ENCODE measurements around the gene ZNG1B.
"Not testable (repeated sequence)": the region's sequence is repeated elsewhere in the genome, so short reads cannot be mapped to it uniquely, and the experiment has no call there.

ZNG1B gene

GRCh38 chr2:113437508-113438465 lies at the start of gene ZNG1B:
TSS of gene ZNG1B (plus strand) at chr2:113437691. CDS start at chr2:113437869, 178 bp downstream.
- H3K4me3 ChIP-seq (ENCODE audit: low read depth in 1 of 2, low read length in 1 of 2) = peak within 1 kb of the TSS; percentile 59 to 61
- peak within 1 kb of the TSS; percentile 70 for H3K27ac ChIP-seq
- H3K36me3 ChIP-seq, H3K27me3 ChIP-seq, H3K9me3 ChIP-seq: not testable (repeated sequence)
- TF ChIP-seq CTCF (IDR thresholded peaks at IDR 0.05) = peak; percentile 17
- H3K4me1 ChIP-seq (ENCODE audit: control insufficient read depth in 1 of 2, insufficient read depth in 1 of 2, low read depth in 1 of 2, low read length in 1 of 2) = peaks cover 17 to 22% of the 10 kb centered on the region in 2 experiments

- Histone ChIP-seq H3K27ac (peak overlapping the region; percentile 52), H3K4me1 (ENCODE audit: control insufficient read depth in 1 of 2, insufficient read depth in 1 of 2, low read depth in 1 of 2, low read length in 1 of 2) (peaks cover 8 to 13% of the 10 kb centered on the region in 2 experiments), H3K4me3 (ENCODE audit: low read depth in 1 of 2, low read length in 1 of 2) (peak overlapping the region; percentile 42), H3K27me3 (no peaks in the 10 kb centered on the region), H3K9me3 (no peaks in the 10 kb centered on the region), H3K36me3 (no peaks in the 10 kb centered on the region)
- peak; percentile 97 for TF ChIP-seq CTCF (IDR thresholded peaks at IDR 0.05)
These were observed 47.2 kb upstream of the ZNG1B start for GRCh38 chr2:113390124-113390849.

GRCh38 chr2:113391073-113391472 lies 46.4 kb upstream of the ZNG1B start:
- H3K4me3 ChIP-seq (ENCODE audit: low read depth in 1 of 2, low read length in 1 of 2) = no peak overlapping the region
- H3K27ac ChIP-seq = no peak overlapping the region
- H3K27me3 ChIP-seq = no peaks in the 10 kb centered on the region
- peaks cover 8 to 13% of the 10 kb centered on the region in 2 experiments for H3K4me1 ChIP-seq (ENCODE audit: control insufficient read depth in 1 of 2, insufficient read depth in 1 of 2, low read depth in 1 of 2, low read length in 1 of 2)
- H3K36me3 ChIP-seq = no peaks in the 10 kb centered on the region
- H3K9me3 ChIP-seq = no peaks in the 10 kb centered on the region
- no peak for TF ChIP-seq CTCF (IDR thresholded peaks at IDR 0.05)

GRCh38 chr2:113406114-113406513 lies 31.4 kb upstream of the ZNG1B start:
- TF ChIP-seq CTCF (IDR thresholded peaks at IDR 0.05) = no peak
- no peaks in the 10 kb centered on the region for H3K4me1 ChIP-seq (ENCODE audit: control insufficient read depth in 1 of 2, insufficient read depth in 1 of 2, low read depth in 1 of 2, low read length in 1 of 2)
- peaks cover 3% of the 10 kb centered on the region for H3K27me3 ChIP-seq
- no peaks in the 10 kb centered on the region for H3K9me3 ChIP-seq
- H3K36me3 ChIP-seq = no peaks in the 10 kb centered on the region
- no peak overlapping the region for H3K27ac ChIP-seq
- no peak overlapping the region for H3K4me3 ChIP-seq (ENCODE audit: low read depth in 1 of 2, low read length in 1 of 2)

GRCh38 chr2:113407446-113408099 lies 29.9 kb upstream of the ZNG1B start:
- Histone ChIP-seq H3K27ac (no peak overlapping the region), H3K4me1 (ENCODE audit: control insufficient read depth in 1 of 2, insufficient read depth in 1 of 2, low read depth in 1 of 2, low read length in 1 of 2) (no peaks in the 10 kb centered on the region), H3K9me3 (no peaks in the 10 kb centered on the region), H3K27me3 (peaks cover 3% of the 10 kb centered on the region), H3K4me3 (ENCODE audit: low read depth in 1 of 2, low read length in 1 of 2) (no peak overlapping the region), H3K36me3 (no peaks in the 10 kb centered on the region)
- TF ChIP-seq CTCF (IDR thresholded peaks at IDR 0.05) = no peak

- not testable (repeated sequence) for H3K27ac ChIP-seq; H3K36me3 ChIP-seq; H3K9me3 ChIP-seq; H3K4me1 ChIP-seq (ENCODE audit: control insufficient read depth in 1 of 2, insufficient read depth in 1 of 2, low read depth in 1 of 2, low read length in 1 of 2); H3K4me3 ChIP-seq (ENCODE audit: low read depth in 1 of 2, low read length in 1 of 2); H3K27me3 ChIP-seq
These were observed 25.7 kb upstream of the ZNG1B start for GRCh38 chr2:113411725-113412352.

GRCh38 chr2:113412774-113413173 lies 24.7 kb upstream of the ZNG1B start:
- H3K27me3 ChIP-seq = not testable (repeated sequence)

More at GRCh38 chr2:113412774-113413173, 24.7 kb upstream of the ZNG1B start:
- H3K4me1 ChIP-seq (ENCODE audit: control insufficient read depth in 1 of 2, insufficient read depth in 1 of 2, low read depth in 1 of 2, low read length in 1 of 2); H3K4me3 ChIP-seq (ENCODE audit: low read depth in 1 of 2, low read length in 1 of 2); H3K9me3 ChIP-seq; H3K36me3 ChIP-seq; H3K27ac ChIP-seq: not testable (repeated sequence)

Data from neutrophil (primary cell).